Activated CD4-positive, CD25-positive, alpha-beta regulatory T cell treated with anti-CD3 and anti-CD28 coated beads, Interleukin-2, amount 50 U/mL, for 72 hours (primary cell): Measurements from ENCODE around the gene PTPN14.
A peak's percentile ranks its signal among the peaks of the same experiment; 100 is the strongest.

Source experiments
- DNase-seq: peaks from one replicate; pipeline ENCODE4 v3.0.0; 2021

PTPN14 gene

GRCh38 chr1:214360116-214360515 lies 191.3 kb downstream of the PTPN14 start:
- DNase-seq = no peak

- DNase-seq = no peak
These were observed 196.8 kb downstream of the PTPN14 start for GRCh38 chr1:214354440-214355148.

- DNase-seq = no peak
These were observed 198.6 kb downstream of the PTPN14 start for GRCh38 chr1:214352838-214353237.

DNA sequence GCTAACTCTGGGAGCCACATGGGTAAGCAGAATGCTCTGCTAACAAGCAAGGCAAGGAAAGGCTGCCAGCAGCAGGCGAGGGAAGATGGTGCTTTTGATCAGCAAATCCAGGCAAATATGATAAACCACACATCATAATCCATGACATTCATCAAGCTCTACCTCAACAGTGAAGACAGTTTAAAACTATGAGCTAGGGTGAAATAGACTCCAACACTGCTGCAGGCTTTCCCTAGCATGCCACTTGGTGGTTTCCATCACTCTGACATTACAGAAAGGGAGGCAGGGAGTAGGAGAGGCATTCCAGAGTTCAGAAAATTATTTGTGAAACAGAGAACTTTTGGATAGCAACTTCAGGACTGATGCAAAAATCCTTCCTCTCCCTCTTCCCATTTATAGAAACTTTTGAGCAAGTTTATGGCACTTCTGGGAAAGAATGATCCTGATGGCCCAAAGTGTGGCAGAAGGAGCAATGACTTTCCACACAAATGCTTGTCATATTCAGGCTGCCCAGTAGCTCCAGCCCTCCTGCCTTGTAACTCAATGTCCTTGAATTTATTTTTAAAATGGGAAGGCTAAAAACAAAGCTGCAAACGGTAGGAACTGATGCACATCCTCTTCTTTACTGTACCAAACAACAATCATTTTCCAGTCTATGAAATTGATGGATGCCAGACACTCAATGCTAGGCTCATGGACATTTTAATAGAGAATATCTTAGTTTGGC lies 199.7 kb downstream of the PTPN14 start:
- DNase-seq = no peak

DNA sequence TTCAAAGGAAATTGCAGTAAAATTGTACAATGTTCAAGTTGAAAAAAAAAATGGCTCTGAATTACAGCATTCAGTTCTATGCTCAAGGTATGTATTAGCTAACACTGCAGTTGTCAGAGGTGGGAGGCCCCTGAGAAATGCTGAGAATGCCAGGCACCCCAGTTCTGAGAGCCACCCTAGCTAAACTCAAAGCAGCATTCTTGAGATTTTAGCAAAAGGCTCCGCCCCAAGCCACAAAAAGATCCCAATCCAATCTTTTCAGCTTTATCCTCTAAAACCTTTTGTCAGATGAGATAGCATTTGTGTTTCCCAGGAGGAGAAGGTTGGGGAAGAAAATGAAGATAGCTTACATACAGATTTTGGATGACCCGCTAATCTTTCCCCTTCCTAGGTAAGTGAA lies 201.6 kb downstream of the PTPN14 start:
- no peak for DNase-seq

DNA sequence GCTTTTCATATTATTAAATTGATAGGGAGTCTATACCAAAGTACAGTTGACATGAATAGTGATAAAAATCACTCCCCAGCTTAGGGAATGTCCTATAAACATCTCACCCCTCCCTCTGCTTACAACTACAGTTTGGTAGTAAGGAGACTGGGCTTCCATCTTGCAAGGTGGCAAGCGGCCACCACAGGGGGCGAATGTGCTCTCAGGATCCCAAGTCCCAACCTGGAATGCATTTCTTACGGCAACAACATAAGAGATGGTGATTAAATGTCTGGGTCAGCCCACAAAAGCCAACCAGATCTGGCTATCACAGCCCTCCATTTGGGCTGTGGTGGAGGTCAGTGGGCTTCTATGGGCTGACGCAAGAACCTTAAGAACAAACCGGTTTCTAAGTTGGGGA lies 202.4 kb downstream of the PTPN14 start:
- DNase-seq = no peak

DNA sequence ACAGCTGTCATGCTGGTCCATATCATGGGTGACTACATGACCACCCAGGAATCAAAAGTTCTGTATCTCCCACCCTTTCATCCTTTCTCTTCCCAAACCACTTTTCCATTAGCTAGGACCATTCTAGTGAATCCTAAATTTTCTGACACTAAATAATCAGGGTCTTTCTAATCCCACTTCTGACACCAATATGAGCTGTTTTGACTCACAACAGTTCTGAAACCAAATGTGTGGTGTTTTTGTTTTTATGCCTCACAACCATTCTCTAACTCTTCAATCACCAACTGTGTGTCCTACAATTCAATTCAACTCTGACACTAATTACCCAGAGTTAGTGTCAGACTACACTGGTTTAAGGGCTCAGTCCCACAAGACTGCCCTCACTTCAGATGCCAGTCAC lies 206.5 kb downstream of the PTPN14 start:
- DNase-seq = no peak

GRCh38 chr1:214342525-214342924 lies 208.9 kb downstream of the PTPN14 start:
- DNase-seq = no peak

DNA sequence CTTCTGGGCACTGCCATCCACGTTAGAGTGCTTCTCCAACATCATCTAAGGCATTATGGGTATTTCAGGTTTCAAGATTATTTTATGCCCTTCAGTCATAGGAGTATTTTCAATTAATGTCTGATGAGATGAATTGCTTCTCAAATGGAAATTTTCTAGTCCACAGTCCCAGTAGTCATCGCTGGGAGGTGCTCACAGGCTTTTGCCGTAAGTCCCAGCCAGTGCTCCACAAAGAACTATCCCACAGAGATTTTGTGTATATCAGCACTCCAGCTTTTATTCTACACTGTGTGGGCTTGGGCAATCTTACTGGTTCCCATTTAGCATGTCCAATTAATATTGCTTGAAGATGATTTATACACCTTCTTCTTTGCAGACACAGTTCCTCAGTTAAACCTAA lies 209.5 kb downstream of the PTPN14 start:
- no peak for DNase-seq

- DNase-seq = no peak
These were observed 209.9 kb downstream of the PTPN14 start for GRCh38 chr1:214341459-214341858.

DNA sequence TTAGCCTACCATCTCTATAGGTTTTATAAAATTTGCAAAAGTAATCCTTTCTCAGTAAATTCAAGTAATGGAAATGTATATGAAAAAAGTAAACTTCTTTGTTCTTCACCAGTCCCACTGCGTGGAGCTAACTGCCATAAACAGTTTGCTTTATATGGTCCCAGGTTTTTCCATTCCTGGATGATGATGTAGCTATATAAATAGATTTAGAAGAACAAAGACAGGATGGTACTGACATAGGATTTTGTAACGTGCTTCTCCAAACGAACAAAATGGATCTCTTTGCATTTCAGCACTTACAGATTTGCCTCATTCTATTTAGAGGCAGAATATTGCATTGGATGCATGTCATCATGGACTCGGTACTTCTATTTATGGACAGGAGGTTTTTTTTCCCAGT lies 213.2 kb downstream of the PTPN14 start:
- DNase-seq = no peak

DNA sequence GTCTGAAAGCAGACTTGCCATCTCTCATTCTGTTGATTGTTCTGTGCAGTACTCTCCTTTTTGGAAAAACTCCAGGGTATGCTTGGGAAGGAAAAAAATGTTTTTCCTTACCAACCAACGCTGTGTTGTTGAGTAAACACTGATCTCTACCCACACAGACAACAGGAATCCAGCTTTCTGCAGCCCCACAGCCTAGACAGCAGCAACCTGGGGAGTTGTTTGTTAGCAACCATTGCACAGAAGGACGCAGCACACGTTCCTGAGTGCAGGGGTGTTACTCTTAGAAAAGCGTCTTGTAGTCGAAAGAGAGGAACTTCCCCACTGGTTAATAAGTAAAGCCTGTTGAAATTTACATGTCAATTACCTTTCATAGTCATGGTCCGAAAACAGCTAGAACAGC lies 213.9 kb downstream of the PTPN14 start:
- no peak for DNase-seq

GRCh38 chr1:214337015-214337414 lies 214.4 kb downstream of the PTPN14 start:
- no peak for DNase-seq

DNA sequence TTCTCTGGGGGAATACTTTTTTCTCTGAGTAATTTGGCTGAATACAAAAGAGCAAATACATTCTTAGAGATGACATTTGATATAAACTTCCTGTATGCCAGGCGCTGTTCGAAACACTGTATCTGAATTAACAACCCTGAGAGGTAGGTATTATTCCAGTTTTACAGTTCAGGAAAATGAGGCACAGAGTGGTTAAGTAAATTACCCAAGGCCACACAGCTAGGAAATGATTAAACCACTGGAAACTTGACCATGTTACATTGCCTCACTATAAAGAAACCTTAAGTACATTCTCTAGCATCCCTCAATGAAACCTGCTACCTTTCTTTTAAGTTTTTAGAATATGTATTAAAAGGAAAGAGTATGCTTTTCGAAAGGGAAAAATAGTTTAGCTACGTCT lies 215.8 kb downstream of the PTPN14 start:
- no peak for DNase-seq

- peak; percentile 57 for DNase-seq
These were observed 218.2 kb downstream of the PTPN14 start for GRCh38 chr1:214332946-214333798.

DNA sequence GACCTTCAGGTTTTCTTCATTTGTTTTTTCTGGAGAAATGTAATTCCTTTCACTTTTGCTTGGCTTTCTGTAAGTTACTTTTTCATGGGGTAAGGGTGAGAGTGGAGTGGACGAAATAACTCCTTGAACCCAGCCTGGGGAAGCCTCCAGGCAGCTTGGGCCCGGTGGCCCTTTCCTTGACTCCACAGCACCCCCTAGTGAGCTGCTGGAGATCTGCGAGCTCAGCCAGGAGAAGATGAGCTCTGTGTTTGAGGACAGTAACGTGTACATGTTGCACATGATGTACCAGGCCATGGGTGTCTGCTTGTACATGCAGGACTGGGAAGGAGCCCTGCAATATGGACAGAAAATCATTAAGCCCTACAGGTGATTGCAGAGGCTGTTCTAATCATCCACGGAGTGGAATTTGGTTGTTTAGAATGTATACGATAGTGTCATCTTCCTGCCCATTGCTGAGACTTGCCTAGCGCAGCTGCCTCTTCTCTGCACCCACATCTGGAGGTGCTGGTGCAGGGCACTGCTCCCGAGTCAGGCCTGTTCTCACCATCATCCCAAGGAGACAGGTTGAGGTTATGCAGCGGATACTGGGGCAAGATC lies 219.5 kb downstream of the PTPN14 start:
- DNase-seq = peak; percentile 63

DNA sequence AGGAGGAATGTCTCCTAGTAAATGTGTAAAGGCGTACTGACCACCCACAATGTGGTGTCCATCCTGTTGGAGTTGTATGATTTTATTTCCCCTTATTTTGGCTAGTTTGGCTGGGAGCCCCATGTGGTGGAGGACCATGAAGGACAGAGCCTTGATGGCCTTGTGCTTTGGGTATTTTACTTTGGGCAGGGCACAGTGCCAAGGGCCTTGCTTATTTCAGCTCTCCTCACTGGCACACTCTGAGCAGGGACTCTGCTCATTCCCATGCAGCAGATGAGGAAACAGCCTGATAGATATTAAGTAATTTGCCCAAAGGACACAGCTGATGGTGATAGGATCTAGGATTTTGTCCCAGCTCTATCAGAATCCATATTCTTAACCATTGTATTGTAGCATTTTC lies 220.2 kb downstream of the PTPN14 start:
- DNase-seq = no peak

DNA sequence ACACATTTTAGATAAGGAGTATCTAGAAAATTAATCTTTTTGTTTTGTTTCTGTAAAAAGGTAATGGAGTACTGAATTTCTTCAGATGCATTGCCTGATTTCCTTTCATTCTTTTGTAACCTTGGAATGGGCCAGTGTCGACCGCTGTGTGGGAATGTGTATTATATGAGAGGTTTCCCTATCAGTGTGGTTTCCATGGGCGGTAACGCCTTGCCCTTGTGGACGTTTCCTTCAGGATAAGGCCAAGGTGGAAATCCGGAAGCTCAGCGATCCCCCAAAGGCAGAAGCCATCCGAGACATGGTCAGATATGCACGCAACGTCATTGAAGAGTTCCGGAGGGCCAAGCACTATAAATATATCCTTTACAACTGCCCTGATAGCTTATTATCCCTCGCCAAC lies 220.7 kb downstream of the PTPN14 start:
- no peak for DNase-seq

GRCh38 chr1:214330222-214330621 lies 221.2 kb downstream of the PTPN14 start:
- no peak for DNase-seq

DNA sequence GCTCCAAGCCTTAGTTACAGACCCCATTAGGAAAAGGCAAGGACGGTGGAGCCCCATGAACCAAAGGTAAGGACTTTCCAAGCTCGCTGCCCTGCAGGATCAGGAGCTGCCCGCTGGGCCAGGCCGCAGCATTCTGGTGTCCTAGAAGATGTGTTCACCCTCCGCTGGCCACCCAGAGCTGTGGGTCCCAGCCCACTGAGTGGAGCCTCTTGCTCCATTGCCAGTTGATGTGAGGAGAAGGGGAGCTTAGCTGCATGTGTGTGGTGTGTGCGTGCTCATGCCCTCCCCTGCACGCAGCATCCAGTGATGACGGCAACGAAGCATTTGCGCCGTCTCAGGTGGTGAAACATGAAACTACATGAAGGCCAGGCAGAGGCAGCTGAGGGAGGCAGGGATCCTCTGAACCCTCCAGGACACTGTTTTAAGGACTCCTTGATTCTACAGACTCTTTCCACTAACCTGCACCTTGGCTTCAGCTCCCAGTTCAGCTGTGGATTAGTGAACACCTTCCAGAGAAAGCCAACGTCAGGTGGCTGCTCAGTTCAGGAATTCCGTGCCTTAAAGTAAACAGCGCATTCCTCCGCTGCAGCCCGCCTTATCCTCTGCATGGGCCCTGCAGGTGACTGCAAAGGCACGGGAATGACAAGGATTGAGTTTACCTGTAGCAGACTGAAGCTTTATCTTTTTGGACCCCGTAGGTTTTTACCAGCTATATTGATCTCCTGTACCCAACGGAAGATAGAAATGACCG lies 221.8 kb downstream of the PTPN14 start:
- no peak for DNase-seq

DNA sequence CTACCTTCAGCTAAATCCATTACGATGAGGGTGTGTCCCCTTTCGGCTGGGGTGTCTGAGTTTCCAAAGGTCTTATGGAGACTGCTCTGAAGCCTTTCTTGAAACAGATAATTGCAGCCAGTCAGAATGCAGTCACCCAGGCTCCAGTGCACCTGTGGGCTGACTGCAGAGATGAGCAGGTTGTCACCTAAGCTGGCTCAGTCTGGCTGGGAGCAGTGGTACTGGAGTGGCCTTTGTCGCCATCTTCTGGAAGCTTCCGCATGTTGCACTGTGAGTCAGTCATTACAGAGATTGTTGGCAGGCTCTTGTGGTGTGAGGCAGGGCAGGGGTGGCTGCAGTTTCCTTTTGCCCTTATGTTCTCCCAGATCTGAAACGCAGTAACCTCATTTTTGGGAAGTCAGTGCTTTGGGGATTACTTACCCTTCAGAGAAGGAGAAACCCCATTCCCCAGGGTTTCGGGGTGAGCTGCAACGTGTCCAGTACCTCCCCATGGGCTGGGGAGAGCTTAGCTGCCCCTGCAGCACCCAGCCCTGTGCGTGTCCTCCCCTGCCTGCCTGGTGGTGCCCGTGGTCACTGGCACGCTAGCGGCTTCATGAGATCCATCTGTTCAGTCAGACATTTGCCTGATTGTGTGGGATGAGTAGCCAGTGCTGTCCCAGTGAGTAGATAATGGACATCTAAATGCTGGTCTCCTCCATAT lies 222.5 kb downstream of the PTPN14 start:
- DNase-seq = peak; percentile 77

- no peak for DNase-seq
These were observed 223.9 kb downstream of the PTPN14 start for GRCh38 chr1:214327514-214327913.
